Panc1 (cell line): ENCODE data around the gene COL23A1. TPM values are rescaled to one million over a fixed set of nuclear protein-coding genes. Genes with fewer than 3 reads are reported as not detected.

Experiments used
- ATAC-seq: fragments of 200-7000 bp; cut with Tn5 transposase; 2 replicates; pipeline ENCODE4 v1.9.1; 2020; ENCODE audit warnings: mild to moderate bottlenecking, moderate library complexity
- BruUV-seq: library from RNA; stranded (reverse); fragments of 400-500 nt; replicated peaks from 2 replicates; lab custom pipeline; 2021; lab: Mats Ljungman, UMichigan
- CTCF ChIA-PET: fragments of 300-600 bp; sonication (Branson Sonifier 250); formaldehyde crosslinking; loops from one replicate; lab custom pipeline; 2022; ENCODE audit warnings: antibody characterized with exemption; lab: Charles Lee
- POLR2A ChIA-PET: fragments of 300-600 bp; sonication (Branson Sonifier 250); formaldehyde crosslinking; loops from one replicate; lab custom pipeline; 2022; ENCODE audit warnings: antibody characterized with exemption; lab: Charles Lee
- DNase-seq: peaks from one replicate; pipeline ENCODE4 v3.0.0-alpha.2; 2010; ENCODE audit warnings: low read depth, low spot score
- H3K27ac ChIP-seq: 2 replicates; pipeline ENCODE4 v1.5.1; 2011; ENCODE audit warnings: mild to moderate bottlenecking, low read length, inconsistent platforms
- H3K27me3 ChIP-seq: fragments of 200-500 bp; sonication (Bioruptor generic); 2 replicates; pipeline ENCODE4 v1.6.0; 2014; ENCODE audit warnings: low read length, inconsistent platforms; ENCODE audit not compliant: control insufficient read depth, insufficient read depth
- H3K36me3 ChIP-seq: fragments of 200-500 bp; sonication (Bioruptor generic); 2 replicates; pipeline ENCODE4 v1.5.1; 2014; ENCODE audit warnings: inconsistent platforms, mild to moderate bottlenecking, low read length, moderate library complexity; ENCODE audit not compliant: control insufficient read depth, insufficient read depth
- H3K4me1 ChIP-seq: 2 replicates; pipeline ENCODE4 v1.5.1; 2011; ENCODE audit warnings: inconsistent platforms, mild to moderate bottlenecking, low read length, moderate library complexity; ENCODE audit not compliant: control insufficient read depth, insufficient read depth
- H3K4me3 ChIP-seq, 2 experiments: 2 replicates each; pipeline ENCODE4 v1.5.1; 2011 to 2012; ENCODE audit warnings: low read depth in 2 of 2, low read length in 2 of 2, mild to moderate bottlenecking in 2 of 2, inconsistent platforms in 1 of 2, moderate library complexity in 1 of 2
- H3K9me3 ChIP-seq: fragments of 200-500 bp; sonication (Bioruptor generic); 2 replicates; pipeline ENCODE4 v1.5.1; 2014; ENCODE audit warnings: low read depth, mild to moderate bottlenecking, inconsistent platforms, low read length, moderate library complexity; ENCODE audit not compliant: control insufficient read depth, insufficient read depth
- CTCF ChIP-seq: fragments of 450-650 bp; IDR thresholded peaks from 2 replicates; pipeline ENCODE4 v1.5.1; 2017; ENCODE audit warnings: mild to moderate bottlenecking
- POLR2AphosphoS5 ChIP-seq: IDR thresholded peaks from 2 replicates; pipeline ENCODE4 v1.6.1; 2012; ENCODE audit warnings: mild to moderate bottlenecking, low read depth, low read length, moderate library complexity
- REST ChIP-seq, 2 experiments: IDR thresholded peaks; 2 replicates each; pipeline ENCODE4 v1.6.1; 2011 to 2012; ENCODE audit warnings: low read depth in 2 of 2, control low read depth in 1 of 2, low read length in 1 of 2, mild to moderate bottlenecking in 1 of 2, moderate library complexity in 1 of 2; ENCODE audit not compliant: insufficient read depth in 1 of 2
- SIN3A ChIP-seq: IDR thresholded peaks from 2 replicates; pipeline ENCODE4 v1.6.1; 2012; ENCODE audit warnings: low read depth, mild to moderate bottlenecking, low read length, moderate library complexity, borderline replicate concordance; ENCODE audit not compliant: insufficient read depth
- TCF7L2 ChIP-seq: IDR thresholded peaks from 2 replicates; pipeline ENCODE4 v1.6.1; 2011; ENCODE audit warnings: mild to moderate bottlenecking, low read depth, low read length, inconsistent platforms
- in situ Hi-C: cut with HindIII; loops from 2 replicates; pipeline ENCODE4 v1.10.0; 2016; ENCODE audit warnings: low sequenced_read_pairs, low pct_unique_long_range_greater_than_20kb
- intact Hi-C: fragments of 100-400 bp; cut with micrococcal nuclease; formaldehyde crosslinking; loops from one replicate; pipeline ENCODE4 v1.10.0; 2022; ENCODE audit not compliant: unreplicated experiment
- total RNA-seq: library from RNA; stranded (reverse); gene quantifications from one replicate; pipeline ENCODE4 v1.2.1, GENCODE V29; 2021; ENCODE audit not compliant: unreplicated experiment

The COL23A1 gene
- total RNA-seq, 1 experiment from 2014 or later, result 0.05 TPM

GRCh38 chr5:178325679-178326373, 264.4 kb downstream of the COL23A1 start:
- H3K4me3 ChIP-seq, result no peak overlapping the region
- intact Hi-C loops (no loop called here), in situ Hi-C loops (no loop called here)
- TF ChIP-seq POLR2AphosphoS5 (no peak), TCF7L2 (no peak), CTCF (no peak), REST (IDR thresholded peaks at IDR 0.05; ENCODE audit: insufficient read depth in 1 of 2, low read depth in 2 of 2, low read length in 1 of 2) (no peak), SIN3A (no peak)
- ChIA-PET CTCF (interaction anchor here (1.0 kb wide), 1 partner anchor 47 kb away, joined by 3 read pairs; no protein-coding TSS in a partner anchor), POLR2A (no interaction called here)
- no peak overlapping the region for H3K27ac ChIP-seq
- H3K9me3 ChIP-seq, result no peaks in the 10 kb centered on the region
- DNase-seq (no peak), ATAC-seq (no peak)
- H3K27me3 ChIP-seq, result no peaks in the 10 kb centered on the region; the same call in 1 of the 2 replicates
- no TSS peak for BruUV-seq
- H3K36me3 ChIP-seq, result no peaks in the 10 kb centered on the region
- no peaks in the 10 kb centered on the region for H3K4me1 ChIP-seq

- BruUV-seq, result no TSS peak
- H3K4me3 ChIP-seq, result no peak overlapping the region
- no peaks in the 10 kb centered on the region for H3K4me1 ChIP-seq
- TF ChIP-seq POLR2AphosphoS5 (no peak), REST (IDR thresholded peaks at IDR 0.05; ENCODE audit: insufficient read depth in 1 of 2, low read depth in 2 of 2, low read length in 1 of 2) (no peak), SIN3A (no peak), TCF7L2 (no peak)
- intact Hi-C loops (no loop called here), in situ Hi-C loops (no loop called here)
- no peak overlapping the region for H3K27ac ChIP-seq
- no peaks in the 10 kb centered on the region for H3K36me3 ChIP-seq
- CTCF ChIA-PET, result interaction anchor here (1.0 kb wide), 1 partner anchor 47 kb away, joined by 3 read pairs; no protein-coding TSS in a partner anchor
- H3K9me3 ChIP-seq, result no peaks in the 10 kb centered on the region
- ATAC-seq, result no peak
- DNase-seq, result no peak
- POLR2A ChIA-PET, result no interaction called here
- no peaks in the 10 kb centered on the region; the same call in 1 of the 2 replicates for H3K27me3 ChIP-seq
Measured at GRCh38 chr5:178325311-178325678, 264.9 kb downstream of the COL23A1 start.
